NCI-H2029 (cell line): Measurements from ENCODE around the gene FARP2.
"Not testable (repeated sequence)": the region's sequence is repeated elsewhere in the genome, so short reads cannot be mapped to it uniquely, and the experiment has no call there.

ENCODE experiments used
- DNase-seq: peaks from one replicate; lab custom pipeline; 2025; lab: John Stamatoyannopoulos, UW

Gene FARP2

GRCh38 chr2:241408849-241409248 is 52.8 kb downstream of the FARP2 start:
- DNase-seq = no peak

- no peak for DNase-seq
Observed at GRCh38 chr2:241410739-241411176, 54.7 kb downstream of the FARP2 start.

GRCh38 chr2:241412144-241412543 is 56.1 kb downstream of the FARP2 start:
- DNase-seq = peak; percentile 48

- not testable (repeated sequence) for DNase-seq
Observed at GRCh38 chr2:241413501-241413900, 57.4 kb downstream of the FARP2 start.

- no peak for DNase-seq
Observed at GRCh38 chr2:241413929-241414580, 58.0 kb downstream of the FARP2 start.

GRCh38 chr2:241415196-241415595 is 59.1 kb downstream of the FARP2 start:
- DNase-seq = no peak

GRCh38 chr2:241417626-241418025 is 61.5 kb downstream of the FARP2 start:
- DNase-seq = peak; percentile 81

- DNase-seq = no peak
Observed at GRCh38 chr2:241421330-241421729, 65.2 kb downstream of the FARP2 start.

GRCh38 chr2:241421942-241422341 is 65.9 kb downstream of the FARP2 start:
- DNase-seq = not testable (repeated sequence)

- DNase-seq = no peak
Observed at GRCh38 chr2:241422350-241422749, 66.3 kb downstream of the FARP2 start.

- DNase-seq = not testable (repeated sequence)
Observed at GRCh38 chr2:241423489-241423888, 67.4 kb downstream of the FARP2 start.

GRCh38 chr2:241425368-241425767 is 69.3 kb downstream of the FARP2 start:
- no peak for DNase-seq

- DNase-seq = no peak
Observed at GRCh38 chr2:241430178-241430577, 74.1 kb downstream of the FARP2 start.

GRCh38 chr2:241432824-241433448 is 76.9 kb downstream of the FARP2 start:
- DNase-seq = peak; percentile 87

- DNase-seq = no peak
Observed at GRCh38 chr2:241437179-241437578, 81.1 kb downstream of the FARP2 start.

GRCh38 chr2:241441492-241441891 is 85.4 kb downstream of the FARP2 start:
- DNase-seq = no peak

- peak; percentile 41 for DNase-seq
Observed at GRCh38 chr2:241443486-241444223, 87.6 kb downstream of the FARP2 start.

GRCh38 chr2:241445426-241445825 is 89.3 kb downstream of the FARP2 start:
- DNase-seq = no peak

- DNase-seq = not testable (repeated sequence)
Observed at GRCh38 chr2:241450092-241450491, 94.0 kb downstream of the FARP2 start.

GRCh38 chr2:241451840-241452506 is 95.9 kb downstream of the FARP2 start:
- DNase-seq = no peak

- not testable (repeated sequence) for DNase-seq
Observed at GRCh38 chr2:241453919-241454318, 97.8 kb downstream of the FARP2 start.

- no peak for DNase-seq
Observed at GRCh38 chr2:241454837-241455485, 98.9 kb downstream of the FARP2 start.
